Measurements from ENCODE around the gene TUBB4A. TPM values are rescaled to one million over a fixed set of nuclear protein-coding genes. Genes with fewer than 3 reads are reported as not detected.

Gene TUBB4A
- 5.5 to 8.4 TPM (median 8.1 TPM) in 5 replicates for total RNA-seq (2022; extraction: Qiagen RNA extraction)

GRCh38 chr19:6501740-6502648, at the start of gene TUBB4A:
Gene TUBB4A (minus strand): TSS chr19:6502309. CDS start chr19:6502212, 97 bp downstream.

DNA sequence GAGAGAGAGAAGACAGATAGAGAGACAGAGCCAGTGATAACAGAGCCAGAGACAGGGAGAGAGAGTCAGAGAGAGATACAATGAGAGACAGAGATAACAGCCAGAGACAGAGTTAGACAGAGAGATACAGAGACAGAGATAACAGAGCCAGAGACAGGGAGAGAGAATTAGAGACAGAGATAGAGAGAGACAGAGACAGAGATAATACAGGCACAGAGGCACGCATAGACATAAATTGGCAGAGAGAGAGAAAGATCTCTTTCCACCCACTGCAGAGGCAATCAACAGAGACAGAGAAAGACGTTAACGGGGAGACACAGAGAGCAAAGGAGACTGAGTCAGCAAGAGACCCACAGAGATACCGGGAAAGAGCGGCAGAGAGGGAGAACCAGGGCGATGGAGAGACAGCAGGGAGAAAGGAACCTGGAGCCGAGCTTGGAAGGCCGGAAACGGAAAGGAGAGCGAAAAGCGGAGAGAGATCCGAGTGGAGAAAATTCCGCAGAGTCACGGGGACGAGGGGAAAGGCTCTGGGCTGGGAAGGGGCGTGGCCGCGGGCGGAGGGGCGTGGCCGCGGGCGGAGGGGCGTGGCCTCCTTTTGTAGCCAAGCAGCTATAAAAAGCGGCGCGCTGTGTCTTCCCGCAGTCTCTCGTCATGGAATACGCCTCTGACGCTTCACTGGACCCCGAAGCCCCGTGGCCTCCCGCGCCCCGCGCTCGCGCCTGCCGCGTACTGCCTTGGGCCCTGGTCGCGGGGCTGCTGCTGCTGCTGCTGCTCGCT, 28.5 kb upstream of the TUBB4A start, which contains the start of gene TNFSF9:
Gene TNFSF9 (plus strand): TSS at position 641 of the 777 bp plus-strand sequence. CDS start 11 bp downstream, at position 652.

GRCh38 chr19:6481541-6482342, 20.4 kb downstream of the TUBB4A start, which contains the start of gene DENND1C:
Gene DENND1C (minus strand): TSS chr19:6481787. CDS start chr19:6481695, 92 bp downstream.

GRCh38 chr19:6464070-6464873, 37.8 kb downstream of the TUBB4A start, which contains the start of gene CRB3:
Gene CRB3 (plus strand): TSS chr19:6464271. CDS start chr19:6464702, 431 bp downstream.

GRCh38 chr19:6459262-6460098, 42.6 kb downstream of the TUBB4A start, which contains the start of gene SLC25A23:
Gene SLC25A23 (minus strand): TSS chr19:6459792. CDS start chr19:6459628, 164 bp downstream.

Other genes starting within 250 kb of the TUBB4A start
- gene MLLT1, start 222.3 kb downstream of the TUBB4A start, total RNA-seq (2022; extraction: Qiagen RNA extraction): 12.8 to 28.7 TPM (median 27.2 TPM) in 5 replicates
- gene ACER1, start 168.7 kb downstream of the TUBB4A start, total RNA-seq (2022; extraction: Qiagen RNA extraction): not detected in 5 replicates
- gene CLPP, start 140.8 kb downstream of the TUBB4A start, total RNA-seq (2022; extraction: Qiagen RNA extraction): 43.5 to 75.1 TPM (median 73.9 TPM) in 5 replicates
- gene ALKBH7, start 129.5 kb downstream of the TUBB4A start, total RNA-seq (2022; extraction: Qiagen RNA extraction): 16.1 to 29.5 TPM (median 28.9 TPM) in 5 replicates
- 0.52 to 1.1 TPM (median 0.96 TPM) in 5 replicates for gene PSPN, start 126.4 kb downstream of the TUBB4A start, total RNA-seq (2022; extraction: Qiagen RNA extraction)
- 56.6 to 64.0 TPM (median 60.6 TPM) in 5 replicates for gene GTF2F1, start 109.1 kb downstream of the TUBB4A start, total RNA-seq (2022; extraction: Qiagen RNA extraction)
- gene KHSRP, start 77.5 kb downstream of the TUBB4A start, total RNA-seq (2022; extraction: Qiagen RNA extraction): 175 to 228 TPM (median 223 TPM) in 5 replicates
- gene SLC25A41, start 68.5 kb downstream of the TUBB4A start, total RNA-seq (2022; extraction: Qiagen RNA extraction): 0.09 to 0.22 TPM (median 0.14 TPM) in 5 replicates
- gene SLC25A23, start 42.5 kb downstream of the TUBB4A start, total RNA-seq (2022; extraction: Qiagen RNA extraction): 15.0 to 23.2 TPM (median 20.4 TPM) in 5 replicates
- 2.6 to 3.8 TPM (median 3.5 TPM) in 5 replicates for gene CRB3, start 38.0 kb downstream of the TUBB4A start, total RNA-seq (2022; extraction: Qiagen RNA extraction)
- gene DENND1C, start 20.5 kb downstream of the TUBB4A start, total RNA-seq (2022; extraction: Qiagen RNA extraction): 0.13 to 0.25 TPM (median 0.21 TPM) in 5 replicates
- 2.9 to 4.8 TPM (median 3.2 TPM) in 5 replicates for gene TNFSF9, start 28.7 kb upstream of the TUBB4A start, total RNA-seq (2022; extraction: Qiagen RNA extraction)
- gene CD70, start 88.8 kb upstream of the TUBB4A start, total RNA-seq (2022; extraction: Qiagen RNA extraction): 13.4 to 21.8 TPM (median 19.0 TPM) in 5 replicates
- 0.06 to 0.12 TPM (median 0.08 TPM) in 5 replicates for gene TNFSF14, start 167.9 kb upstream of the TUBB4A start, total RNA-seq (2022; extraction: Qiagen RNA extraction)
- gene C3, start 218.3 kb upstream of the TUBB4A start, total RNA-seq (2022; extraction: Qiagen RNA extraction): 43.4 to 62.3 TPM (median 59.3 TPM) in 5 replicates
- 30.8 to 45.5 TPM (median 42.1 TPM) in 5 replicates for gene GPR108, start 235.3 kb upstream of the TUBB4A start, total RNA-seq (2022; extraction: Qiagen RNA extraction)
- gene TRIP10, start 237.4 kb upstream of the TUBB4A start, total RNA-seq (2022; extraction: Qiagen RNA extraction): 77.6 to 111 TPM (median 108 TPM) in 5 replicates